NCI-H1105 (cell line): Measurements from ENCODE around the gene ETV7.
"Not testable (repeated sequence)": the region's sequence is repeated elsewhere in the genome, so short reads cannot be mapped to it uniquely, and the experiment has no call there.

Experiments
- DNase-seq: peaks from one replicate; lab custom pipeline; 2025; lab: John Stamatoyannopoulos, UW

The ETV7 gene

DNA sequence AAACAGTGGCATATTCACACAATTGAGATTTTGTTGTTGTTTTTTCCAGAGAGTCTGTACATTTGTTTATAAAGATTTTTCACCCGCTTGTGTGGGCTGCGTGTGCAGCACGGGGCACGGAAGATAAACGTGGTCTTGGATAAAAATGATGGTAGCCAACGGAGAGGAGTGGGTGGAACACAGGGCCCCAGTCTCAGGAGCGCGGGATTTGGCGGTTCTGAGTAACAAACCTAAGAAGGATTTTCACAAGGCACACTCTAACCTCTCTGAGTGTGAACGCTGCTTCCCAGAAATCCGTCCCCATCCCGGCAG is 47.2 kb downstream of the ETV7 start:
- no peak for DNase-seq

- DNase-seq: no peak
Measured at GRCh38 chr6:36339146-36339545, 48.3 kb downstream of the ETV7 start.

DNA sequence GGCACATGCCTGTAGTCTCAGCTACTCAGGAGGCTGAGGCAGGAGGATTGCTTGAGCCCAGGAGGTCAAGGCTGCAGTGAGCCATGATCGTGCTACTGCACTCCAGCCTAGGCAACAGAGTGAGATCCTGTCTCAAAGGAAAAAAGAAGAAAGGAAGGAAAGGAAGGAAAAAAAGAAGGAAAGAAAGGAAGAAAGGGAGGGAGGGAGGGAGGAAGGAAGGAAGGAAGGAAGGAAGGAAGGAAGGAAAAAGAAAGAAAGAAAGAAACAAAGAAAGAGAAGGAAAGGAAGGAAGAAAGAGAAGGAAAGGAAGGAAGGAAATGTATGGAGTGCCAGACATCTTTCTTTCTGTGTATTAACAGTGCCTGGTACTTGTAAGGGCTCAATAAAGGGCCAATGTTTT is 49.2 kb downstream of the ETV7 start:
- not testable (repeated sequence) for DNase-seq

DNA sequence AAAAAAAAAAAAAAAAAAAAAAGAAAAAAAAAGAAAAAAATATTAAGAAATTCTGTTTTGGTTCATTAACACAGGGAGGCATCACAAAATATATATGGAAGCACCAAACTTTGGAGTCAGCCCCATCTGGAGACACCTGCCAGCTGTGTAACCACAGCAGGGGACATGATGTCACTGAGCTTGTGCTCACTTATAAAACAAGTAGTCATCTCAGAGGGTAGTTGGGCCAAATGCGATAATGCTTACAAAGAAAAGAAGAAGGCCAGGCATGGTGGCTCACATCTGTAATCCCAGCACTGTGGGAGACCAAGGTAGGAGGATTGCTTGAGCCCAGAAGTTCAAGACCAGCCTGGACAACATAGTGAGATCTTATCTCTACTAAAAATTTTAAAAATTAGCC is 49.7 kb downstream of the ETV7 start:
- no peak for DNase-seq

DNA sequence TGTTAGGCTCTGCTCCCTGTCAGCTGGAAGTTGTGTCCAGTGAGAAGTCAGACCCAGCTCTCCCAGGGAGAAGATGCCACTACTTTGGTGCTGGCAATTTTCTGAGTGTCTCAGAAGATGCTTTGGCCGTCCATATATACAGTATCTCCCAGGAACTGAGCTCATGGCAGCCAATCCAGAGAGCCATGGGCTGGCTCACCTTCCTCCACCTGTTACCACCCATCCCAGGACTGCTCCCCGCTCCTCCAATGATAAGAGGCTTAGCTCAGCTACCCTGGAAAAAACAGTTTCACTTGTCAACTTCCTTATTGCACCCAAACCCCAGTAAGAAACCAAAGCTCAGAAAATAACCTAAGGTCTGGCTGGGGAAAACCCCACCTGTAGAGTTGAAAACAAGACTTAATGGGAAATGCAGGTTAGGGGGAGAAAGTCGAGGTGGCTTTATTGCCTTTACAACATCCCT is 50.7 kb downstream of the ETV7 start, which contains the start of gene BNIP5:
Gene BNIP5 (minus strand): TSS at position 110 of the 463 bp plus-strand sequence. CDS start 6,198 bp downstream, outside the sequence.
- DNase-seq: no peak

DNA sequence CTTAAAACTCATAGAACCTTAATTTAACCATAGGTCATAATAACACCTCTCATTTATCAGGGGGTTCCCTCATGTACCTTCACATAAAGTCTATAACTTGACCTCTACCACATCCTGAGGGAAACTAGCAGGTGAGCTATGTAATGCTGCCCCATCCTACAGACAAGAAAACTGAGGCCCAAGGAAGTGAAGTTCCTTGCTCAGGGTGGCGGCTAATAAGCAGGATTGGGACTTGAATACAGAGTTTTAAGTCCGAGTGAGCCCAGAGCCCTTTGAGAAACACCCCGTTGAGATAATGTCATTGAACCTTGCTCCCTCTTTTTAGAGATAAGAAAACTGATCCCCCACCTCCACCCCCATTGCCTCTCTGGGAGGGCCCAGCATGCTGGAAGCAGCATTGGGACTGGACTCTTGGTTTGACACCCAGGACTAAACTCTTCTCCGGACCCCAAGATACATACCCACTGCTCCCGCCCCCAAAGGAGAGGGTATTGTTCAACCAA is 51.2 kb downstream of the ETV7 start:
- no peak for DNase-seq

DNA sequence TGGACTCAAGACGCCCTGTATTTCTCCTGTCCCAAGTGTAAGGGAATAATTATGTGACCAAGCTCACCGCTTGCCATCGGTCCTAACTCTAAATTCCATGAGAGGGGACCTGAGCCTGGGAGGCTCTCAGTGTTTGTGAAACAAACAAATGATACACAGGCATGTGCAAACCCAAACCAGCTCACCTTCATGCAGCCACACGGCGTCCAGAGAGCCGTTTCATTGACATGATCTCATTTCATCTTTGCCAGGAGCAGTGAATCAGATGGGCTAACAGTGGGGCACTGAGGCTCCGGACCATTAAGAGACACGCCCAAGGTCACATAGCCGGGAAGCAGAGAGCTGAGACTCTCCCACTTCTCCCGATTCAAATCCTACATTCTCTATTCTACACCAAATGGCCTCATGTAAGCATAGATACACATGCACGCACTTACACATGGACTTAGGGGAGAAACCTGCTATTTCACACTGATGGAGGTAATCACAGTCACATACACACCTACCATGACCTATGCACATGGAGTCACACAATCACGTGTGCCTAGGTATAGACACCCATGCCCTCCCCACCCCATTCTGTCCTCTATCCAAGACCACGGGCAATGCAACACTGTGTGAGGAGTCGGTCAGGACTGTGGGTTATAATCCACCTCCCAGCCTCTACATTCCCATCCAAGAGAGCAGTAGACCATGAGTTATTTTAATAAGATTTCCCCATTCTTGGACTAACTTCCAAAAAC is 51.8 kb downstream of the ETV7 start:
- DNase-seq: no peak

DNA sequence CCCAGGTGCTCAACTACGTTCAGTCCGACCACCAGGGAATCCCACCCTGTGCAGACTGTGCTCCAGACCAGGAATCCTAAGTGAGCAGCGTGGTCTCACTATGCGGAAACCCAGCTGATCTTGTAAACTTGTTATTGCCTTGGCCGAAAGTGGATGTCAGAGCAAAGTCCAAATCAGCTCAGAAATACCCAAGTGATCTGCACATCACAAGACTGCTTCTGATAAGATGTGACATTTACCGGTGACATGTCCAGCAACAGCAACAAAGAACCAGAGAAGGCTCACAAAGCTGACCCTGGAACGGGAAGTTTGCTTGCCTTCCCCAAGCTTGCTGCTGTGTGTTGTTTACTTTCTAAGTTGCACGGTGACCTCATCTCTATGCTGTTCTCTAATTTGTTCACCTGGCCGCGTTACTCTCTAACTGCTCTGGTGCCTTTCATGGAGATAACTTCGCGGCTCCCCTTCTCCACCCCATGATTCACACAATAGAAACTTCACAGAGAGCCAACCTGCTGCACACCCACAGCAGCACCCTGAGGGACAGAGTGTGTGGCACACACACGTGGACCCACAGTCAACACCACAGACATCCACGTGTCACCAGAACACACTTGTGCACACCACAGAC is 52.5 kb downstream of the ETV7 start:
- DNase-seq: no peak

DNA sequence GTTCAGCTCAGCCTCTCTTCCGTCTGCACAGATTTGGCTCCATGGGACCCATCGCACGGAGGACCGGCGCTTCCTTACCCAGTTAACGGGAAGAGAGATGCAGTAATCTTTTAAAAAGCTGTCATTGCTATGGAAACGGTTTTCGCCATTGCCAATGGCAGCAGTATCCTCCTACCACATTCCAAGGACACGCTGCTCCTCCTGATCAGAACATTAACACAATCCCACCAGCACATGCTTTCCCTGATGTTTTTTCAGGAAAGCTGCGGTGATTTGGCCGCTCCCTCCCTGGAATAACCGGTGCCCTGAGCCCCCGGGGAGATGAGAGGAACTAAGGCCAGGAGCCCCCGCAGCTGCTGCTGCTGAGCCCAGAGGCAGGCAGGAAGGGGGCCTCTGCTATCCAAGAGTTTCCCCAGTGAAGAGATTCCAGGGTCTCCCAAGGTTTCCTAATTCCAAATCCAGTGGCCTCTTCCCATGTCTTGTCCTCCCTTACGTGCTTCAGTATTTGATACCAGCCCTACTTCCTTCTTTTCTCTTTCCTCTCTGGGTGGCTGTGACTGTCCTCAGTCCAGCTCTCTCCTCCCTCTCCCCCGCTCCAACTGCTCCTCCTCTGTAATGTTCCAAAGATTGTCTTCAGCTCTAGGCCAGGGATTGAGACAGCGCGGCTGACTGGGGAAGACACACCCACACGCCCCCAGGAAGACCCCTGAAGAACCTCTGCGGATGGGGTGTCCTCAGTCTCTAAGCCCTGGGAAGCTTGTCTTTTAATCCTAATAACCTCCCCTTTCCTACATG is 53.3 kb downstream of the ETV7 start:
- no peak for DNase-seq

- DNase-seq: no peak
Measured at GRCh38 chr6:36333171-36333895, 54.1 kb downstream of the ETV7 start.

DNA sequence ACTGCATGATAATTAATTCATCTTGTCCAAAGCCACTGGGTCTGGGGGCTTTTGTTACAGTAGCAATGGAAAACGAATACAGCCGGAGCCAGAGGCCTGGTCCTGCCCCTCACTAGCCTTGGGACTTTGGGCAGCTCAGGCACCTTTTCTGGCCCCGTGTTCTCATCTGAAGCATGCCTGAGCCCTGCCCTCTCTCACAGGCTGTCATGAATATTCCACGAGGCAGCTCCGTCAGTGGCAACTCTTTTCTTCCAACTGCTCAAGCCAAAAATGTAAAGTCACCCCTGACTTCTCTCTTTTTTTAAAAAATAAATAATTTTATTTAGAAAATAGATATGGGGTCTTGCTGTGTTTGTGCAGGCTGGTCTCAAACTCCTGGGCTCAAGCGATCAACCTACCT is 56.1 kb downstream of the ETV7 start:
- DNase-seq: no peak

- DNase-seq: no peak
Measured at GRCh38 chr6:36330366-36330765, 57.1 kb downstream of the ETV7 start.

DNA sequence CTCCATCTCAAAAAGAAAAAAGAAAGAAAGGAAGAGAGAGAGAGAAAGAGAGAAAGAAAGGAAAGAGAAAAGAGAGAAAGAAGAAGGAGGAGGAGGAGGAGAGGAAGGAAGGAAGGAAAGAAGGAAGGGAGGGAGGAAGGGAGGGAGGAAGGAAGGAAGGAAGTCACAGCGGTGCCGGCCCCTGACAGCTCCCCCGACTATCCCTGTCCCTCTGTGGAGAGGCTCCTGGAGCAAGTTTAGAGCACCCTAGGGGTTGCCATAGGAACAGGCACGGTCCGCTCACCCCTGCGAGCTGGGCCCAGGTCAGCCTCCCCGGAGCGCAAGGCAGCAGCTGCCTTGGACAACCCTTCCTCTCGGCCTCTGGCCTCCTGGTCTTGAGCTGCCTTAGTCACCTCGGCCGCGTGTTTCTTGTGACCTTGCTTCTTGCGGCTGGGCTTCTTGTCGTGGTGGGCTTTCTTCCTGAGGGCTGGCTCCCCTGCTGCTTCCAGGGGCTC is 57.6 kb downstream of the ETV7 start:
- DNase-seq: no peak

- DNase-seq: no peak
Measured at GRCh38 chr6:36328600-36328999, 58.9 kb downstream of the ETV7 start.

DNA sequence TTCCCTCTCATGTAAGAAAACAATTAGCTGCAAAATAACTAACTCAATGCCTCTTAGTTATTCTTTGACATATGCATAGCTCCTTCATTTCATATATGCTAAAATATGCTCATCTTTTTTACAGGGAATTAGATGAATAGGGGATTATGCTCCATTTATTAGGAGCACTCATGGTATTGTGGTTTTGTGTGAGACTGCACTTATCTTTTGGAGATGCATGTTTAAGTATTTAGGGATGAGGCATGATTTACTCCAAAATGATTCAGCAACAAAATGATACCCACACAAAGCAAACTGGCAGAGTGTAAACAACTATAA is 59.6 kb downstream of the ETV7 start:
- no peak for DNase-seq

DNA sequence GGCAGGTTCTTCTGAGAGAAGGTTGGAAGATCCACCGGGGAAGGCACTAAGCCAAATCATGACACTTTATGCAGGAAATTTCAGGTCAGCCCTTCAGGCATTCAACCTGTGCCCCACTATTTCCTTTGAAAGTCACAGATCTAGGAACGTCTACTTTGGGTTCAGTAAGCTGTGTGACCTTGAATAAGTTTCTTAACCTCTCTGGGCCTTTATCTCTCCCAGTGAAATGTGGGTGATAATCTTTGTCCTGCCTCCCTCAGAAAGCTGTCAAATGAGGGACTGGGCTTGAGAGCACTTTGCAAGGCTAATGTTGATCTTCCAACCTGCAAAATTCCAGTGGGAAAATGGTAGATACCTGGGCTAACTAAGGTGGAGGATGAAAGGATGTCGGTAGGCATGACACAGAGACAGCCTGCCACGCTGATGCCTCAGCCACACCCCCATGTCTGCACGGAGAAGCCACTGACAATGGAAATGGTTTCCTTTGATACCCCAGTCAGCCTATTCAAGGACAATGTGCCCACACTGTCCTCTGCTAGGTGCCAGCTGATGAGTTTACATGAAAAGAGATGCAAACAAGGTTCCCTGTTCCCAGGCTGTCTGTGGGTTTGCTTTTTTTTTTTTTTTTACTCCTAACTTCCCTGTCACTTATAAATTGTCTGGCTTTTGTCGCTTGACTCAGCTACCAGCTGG is 60.1 kb downstream of the ETV7 start:
- no peak for DNase-seq

GRCh38 chr6:36326356-36326995 is 61.0 kb downstream of the ETV7 start:
- DNase-seq: no peak

DNA sequence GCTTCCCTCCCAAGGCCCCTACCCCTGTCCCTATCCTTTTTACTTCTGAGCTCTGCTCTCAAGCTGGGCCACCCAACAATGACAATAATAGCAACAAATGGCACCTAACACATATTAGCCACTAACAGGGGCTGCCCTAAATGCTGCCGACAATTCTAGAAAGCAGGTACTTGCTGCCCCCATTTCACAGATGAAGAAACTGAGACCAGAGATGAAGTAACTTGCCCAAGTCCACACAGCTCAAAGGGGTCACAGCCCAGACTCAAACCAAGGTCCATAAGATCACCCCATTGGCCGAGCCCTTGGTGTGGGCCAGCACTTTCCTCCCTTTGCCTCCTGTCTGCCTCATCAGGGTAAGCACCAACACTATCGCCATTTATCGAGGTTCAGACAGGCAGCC is 62.8 kb downstream of the ETV7 start:
- no peak for DNase-seq

GRCh38 chr6:36324191-36324590 is 63.3 kb downstream of the ETV7 start:
- no peak for DNase-seq

GRCh38 chr6:36323062-36323461 is 64.4 kb downstream of the ETV7 start:
- no peak for DNase-seq

- DNase-seq: no peak
Measured at GRCh38 chr6:36322591-36322990, 64.9 kb downstream of the ETV7 start.
